WI38 (cell line): ENCODE results near the gene SEMA3E.

ENCODE experiments used
- H3K4me3 ChIP-seq: 2 replicates; pipeline ENCODE4 v1.5.1; 2011; ENCODE audit warnings: low read depth, mild to moderate bottlenecking, control low read depth, low read length
- TF ChIP-seq, protein P1 (sequence below): IDR thresholded peaks from 2 replicates; pipeline ENCODE4 v1.5.1; 2012; ENCODE audit warnings: low read depth, mild to moderate bottlenecking, control low read depth, low read length

The SEMA3E gene

DNA sequence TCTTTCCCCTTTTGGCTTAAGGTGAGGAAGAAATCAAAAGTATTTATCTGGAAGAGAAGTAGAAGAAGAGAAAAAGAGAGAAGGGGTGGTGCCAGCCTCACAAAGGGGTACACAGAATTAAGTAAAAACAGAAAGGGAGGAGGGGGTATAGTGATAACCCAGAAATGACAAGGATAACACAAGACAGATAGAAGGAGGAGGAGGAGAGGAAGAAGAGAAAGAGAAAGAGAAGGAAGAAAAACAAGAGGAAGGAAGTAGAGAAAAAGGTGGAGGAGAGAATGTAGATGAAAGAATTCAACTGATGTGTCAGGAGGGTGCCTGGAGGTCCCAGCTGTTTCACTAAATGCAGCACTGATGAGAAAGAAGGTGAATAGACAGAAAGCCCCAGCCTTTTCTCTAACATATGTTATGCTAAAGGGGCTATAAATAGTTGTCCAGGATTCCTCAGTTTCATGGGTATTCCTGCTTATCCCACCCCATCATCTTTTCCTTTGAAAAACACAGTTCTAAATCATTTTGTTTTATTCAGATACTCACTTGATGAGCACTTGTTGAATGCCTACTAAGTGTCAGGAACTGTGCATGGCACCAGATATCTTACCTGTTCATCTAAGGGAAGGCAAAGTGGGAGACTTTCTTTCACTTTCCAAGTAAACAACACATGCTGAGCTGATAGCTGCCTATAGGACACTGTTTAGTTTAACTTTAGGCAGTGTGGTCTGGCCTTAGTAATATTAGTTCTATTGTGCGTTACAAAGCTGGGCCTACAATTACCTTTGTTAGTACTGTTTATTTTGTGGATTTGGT is 8.0 kb downstream of the SEMA3E start:
- H3K4me3 ChIP-seq: no peak overlapping the region
- TF ChIP-seq, protein P1, sequence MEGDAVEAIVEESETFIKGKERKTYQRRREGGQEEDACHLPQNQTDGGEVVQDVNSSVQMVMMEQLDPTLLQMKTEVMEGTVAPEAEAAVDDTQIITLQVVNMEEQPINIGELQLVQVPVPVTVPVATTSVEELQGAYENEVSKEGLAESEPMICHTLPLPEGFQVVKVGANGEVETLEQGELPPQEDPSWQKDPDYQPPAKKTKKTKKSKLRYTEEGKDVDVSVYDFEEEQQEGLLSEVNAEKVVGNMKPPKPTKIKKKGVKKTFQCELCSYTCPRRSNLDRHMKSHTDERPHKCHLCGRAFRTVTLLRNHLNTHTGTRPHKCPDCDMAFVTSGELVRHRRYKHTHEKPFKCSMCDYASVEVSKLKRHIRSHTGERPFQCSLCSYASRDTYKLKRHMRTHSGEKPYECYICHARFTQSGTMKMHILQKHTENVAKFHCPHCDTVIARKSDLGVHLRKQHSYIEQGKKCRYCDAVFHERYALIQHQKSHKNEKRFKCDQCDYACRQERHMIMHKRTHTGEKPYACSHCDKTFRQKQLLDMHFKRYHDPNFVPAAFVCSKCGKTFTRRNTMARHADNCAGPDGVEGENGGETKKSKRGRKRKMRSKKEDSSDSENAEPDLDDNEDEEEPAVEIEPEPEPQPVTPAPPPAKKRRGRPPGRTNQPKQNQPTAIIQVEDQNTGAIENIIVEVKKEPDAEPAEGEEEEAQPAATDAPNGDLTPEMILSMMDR: no peak

DNA sequence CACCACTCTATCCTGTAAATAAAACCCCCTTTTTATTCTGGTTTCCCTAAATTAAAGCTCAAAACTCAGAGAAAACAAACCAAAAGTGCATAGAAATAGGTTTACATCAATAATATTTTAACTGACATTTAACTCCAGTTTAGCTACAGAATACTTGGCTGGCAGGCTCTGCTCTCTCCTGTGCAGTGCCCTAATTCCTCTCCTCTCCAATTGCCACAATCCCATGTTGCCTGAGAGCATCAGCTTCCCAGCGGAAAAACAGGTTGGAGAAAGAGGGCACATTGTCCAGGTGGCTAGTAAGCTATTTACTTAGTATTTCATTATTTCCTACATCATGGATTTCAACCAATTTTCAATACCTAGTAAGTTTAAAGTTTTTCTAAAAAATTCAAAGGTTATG is 8.7 kb downstream of the SEMA3E start:
- TF ChIP-seq, protein P1: no peak
- no peak overlapping the region for H3K4me3 ChIP-seq

DNA sequence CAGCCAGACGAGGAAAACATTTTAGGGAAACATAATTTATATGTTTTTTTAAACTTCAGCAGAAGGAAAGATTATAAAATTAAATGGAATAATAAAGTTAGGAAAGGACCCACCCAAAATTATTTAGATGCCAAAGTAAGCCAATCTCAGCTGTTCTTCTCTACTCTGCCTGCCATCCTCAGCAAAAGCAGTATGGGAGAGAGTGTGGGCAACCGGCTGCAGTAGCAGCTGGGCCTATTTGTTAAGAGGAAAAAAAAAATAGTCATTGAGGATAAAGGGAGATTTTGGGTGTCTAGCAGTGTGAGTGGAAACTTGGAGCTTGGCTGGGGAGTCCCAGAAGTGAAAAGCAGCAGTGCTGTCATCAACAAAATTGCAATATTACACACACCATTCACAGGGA is 15.4 kb downstream of the SEMA3E start:
- no peak overlapping the region for H3K4me3 ChIP-seq
- TF ChIP-seq, protein P1: no peak

DNA sequence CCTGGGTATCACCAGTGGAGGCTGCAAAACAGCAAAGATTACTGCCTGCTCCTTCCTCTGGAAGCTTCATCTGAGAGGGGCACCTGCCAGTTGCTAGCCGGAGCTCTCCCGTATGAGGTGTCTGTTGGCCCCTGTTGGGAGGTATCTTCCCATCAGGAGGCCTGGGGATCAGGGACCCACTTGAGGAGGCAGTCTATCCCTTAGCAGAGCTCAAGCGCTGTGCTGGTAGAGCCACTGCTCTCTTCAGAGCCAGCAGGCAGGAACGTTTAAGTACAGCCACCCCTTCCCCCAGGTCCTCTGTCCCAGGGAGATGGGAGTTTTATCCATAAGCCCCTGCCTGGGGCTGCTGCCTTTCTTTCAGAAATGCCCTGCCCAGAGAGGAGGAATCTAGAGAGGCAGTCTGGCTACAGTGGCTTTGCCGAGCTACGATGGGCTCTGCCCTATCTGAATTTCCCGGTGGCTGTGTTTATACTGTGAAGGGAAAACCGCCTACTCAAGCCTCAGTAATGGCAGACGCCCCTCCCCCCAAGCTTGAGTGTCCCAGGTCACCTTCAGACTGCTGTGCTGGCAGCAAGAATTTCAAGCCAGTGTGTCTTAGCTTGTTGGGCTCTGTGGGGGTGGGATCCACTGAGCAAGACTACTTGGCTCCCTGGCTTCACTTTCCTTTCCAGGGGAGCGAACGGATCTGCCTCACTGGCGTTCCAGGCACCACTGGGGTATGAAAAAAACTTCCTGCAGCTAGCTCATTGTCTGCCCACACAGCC is 19.6 kb downstream of the SEMA3E start:
- TF ChIP-seq, protein P1: no peak

DNA sequence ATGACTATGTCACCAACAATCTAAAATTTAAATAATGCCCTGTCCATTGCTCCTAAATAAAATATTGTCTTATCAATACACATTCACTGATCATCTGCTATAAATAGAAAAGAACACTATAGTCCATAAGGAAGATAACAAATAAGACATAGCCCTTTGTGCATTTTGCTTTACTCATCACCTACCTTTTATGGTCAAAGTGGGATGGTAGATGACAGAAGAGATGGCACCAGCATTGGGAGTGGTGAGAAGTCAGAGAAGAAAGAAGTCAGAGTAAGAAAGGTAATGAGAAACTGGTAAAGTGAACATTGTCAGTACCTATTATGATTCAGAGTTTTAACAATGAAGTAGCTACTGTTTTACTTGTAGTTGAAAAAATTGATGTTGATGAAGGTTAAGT is 31.1 kb downstream of the SEMA3E start:
- H3K4me3 ChIP-seq: no peak overlapping the region
- TF ChIP-seq, protein P1: no peak

More for the DNA sequence above, 19.6 kb downstream of the SEMA3E start:
- no peak overlapping the region for H3K4me3 ChIP-seq

DNA sequence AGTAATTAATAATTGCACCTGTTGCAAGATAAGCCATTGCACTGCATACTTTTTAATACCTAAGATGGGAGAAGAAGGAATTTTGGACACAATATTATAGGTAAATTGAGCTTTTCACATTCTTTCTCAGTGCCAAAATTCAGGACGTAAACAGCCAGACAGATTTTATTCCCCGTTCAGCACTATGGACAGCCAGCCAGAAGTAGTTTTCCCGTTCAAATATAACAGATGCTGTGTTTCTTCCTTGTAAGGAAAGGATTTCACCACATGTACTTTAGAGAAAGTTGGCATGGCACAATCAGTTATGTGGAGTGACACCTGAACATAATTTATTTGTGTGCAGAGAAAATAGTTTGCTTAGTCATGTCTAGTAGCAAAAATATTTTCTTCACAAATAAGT is 34.8 kb downstream of the SEMA3E start:
- no peak overlapping the region for H3K4me3 ChIP-seq
- TF ChIP-seq, protein P1: no peak

DNA sequence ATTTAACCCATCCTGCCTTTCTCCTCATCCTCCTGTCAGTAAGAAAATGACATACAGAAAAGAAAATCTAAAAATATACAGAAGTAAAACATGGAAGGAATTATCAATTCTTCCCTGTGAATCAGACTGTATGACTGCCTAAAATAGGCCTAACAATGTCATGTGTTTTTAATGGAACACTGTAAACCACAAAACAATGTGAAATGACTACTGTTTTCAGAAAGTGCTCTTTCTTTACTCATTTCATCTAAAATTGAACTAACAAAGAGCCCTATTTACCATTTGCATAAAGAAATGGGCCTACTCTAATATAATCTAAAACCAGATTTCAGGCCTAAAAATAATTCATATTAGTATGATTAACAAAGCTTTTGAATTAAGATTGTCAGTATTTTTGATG is 35.7 kb downstream of the SEMA3E start:
- TF ChIP-seq, protein P1: no peak

More for the DNA sequence above, 35.7 kb downstream of the SEMA3E start:
- H3K4me3 ChIP-seq: no peak overlapping the region
